ENCODE results near the gene OSBPL2. TPM values are rescaled to one million over a fixed set of nuclear protein-coding genes. Genes with fewer than 3 reads are reported as not detected.

OSBPL2 gene
- total RNA-seq, 1 experiment from 2014 or later, result 36.9 TPM

GRCh38 chr20:62338294-62338620 is 99.9 kb downstream of the OSBPL2 start:
- DNase-seq (ENCODE audit: low read depth, low spot score) (no peak), ATAC-seq (no peak)
- Histone ChIP-seq H3K27me3 (ENCODE audit: insufficient read depth, low read length) (no peaks in the 10 kb centered on the region), H3K4me3 (replicated peaks in 1 of 2; ENCODE audit: low read depth in 1 of 2, low read length in 2 of 2) (no peak overlapping the region), H3K36me3 (ENCODE audit: control insufficient read depth in 1 of 2, insufficient read depth in 2 of 2, low read length in 2 of 2) (peaks cover 26 to 40% of the 10 kb centered on the region in 2 experiments; a peak in 3 of 4 replicates), H4K20me1 (ENCODE audit: insufficient read depth) (no peaks in the 10 kb centered on the region; the same call in 1 of the 2 replicates), H3K4me1 (ENCODE audit: control insufficient read depth in 1 of 2, insufficient read depth in 2 of 2, low read length in 2 of 2) (no peaks in the 10 kb centered on the region), H3K27ac (ENCODE audit: low read depth, low read length) (no peak overlapping the region), H3K9ac (ENCODE audit: low read length) (no peak overlapping the region), H2AFZ (ENCODE audit: low read depth, low read length, poor library complexity, severe bottlenecking) (no peak overlapping the region), H3K4me2 (ENCODE audit: low read length) (no peak overlapping the region), H3K79me2 (ENCODE audit: insufficient read depth, low read length) (peaks cover 5% of the 10 kb centered on the region; the same call in 1 of the 2 replicates), H3K9me3 (ENCODE audit: control insufficient read depth in 1 of 2, insufficient read depth in 1 of 2, low read depth in 1 of 2, low read length in 2 of 2) (no peaks in the 10 kb centered on the region), H3K9me2 (ENCODE audit: insufficient read depth) (no peaks in the 10 kb centered on the region)
- intact Hi-C loops (cut with micrococcal nuclease), result no loop called here
- BruUV-seq (replicated peaks), result no TSS peak
- ChIA-PET CTCF (no interaction called here), POLR2A (no interaction called here), RAD21 (ENCODE audit: low non-redundant PET in 1 of 2, low total read pairs in 2 of 2, uncharacterized antibody in 2 of 2, unreplicated experiment in 2 of 2) (no interaction called here)
- TF ChIP-seq JUND (IDR thresholded peaks at IDR 0.05) (no peak), EGR1 (IDR thresholded peaks at IDR 0.05; ENCODE audit: low read depth) (no peak), SP1 (IDR thresholded peaks at IDR 0.05; ENCODE audit: low read depth) (no peak), ZBTB33 (IDR thresholded peaks at IDR 0.05; ENCODE audit: extremely low read depth, insufficient replicate concordance, low read length) (no peak), REST (IDR thresholded peaks at IDR 0.05; ENCODE audit: low read depth) (no peak), POLR2AphosphoS5 (IDR thresholded peaks at IDR 0.05; ENCODE audit: low read depth, low read length) (no peak), ZNF274 (IDR thresholded peaks at IDR 0.05; ENCODE audit: low read depth, low read length) (no peak), EZH2 (IDR thresholded peaks at IDR 0.05) (no peak), CTCF (IDR thresholded peaks at IDR 0.05 in 2 of 3, conservative IDR thresholded peaks at IDR 0.05 in 1 of 3; ENCODE audit: borderline replicate concordance in 1 of 3, insufficient read depth in 1 of 3, low read depth in 2 of 3, low read length in 2 of 3) (no peak), CBX3 (IDR thresholded peaks at IDR 0.05; ENCODE audit: low read depth) (no peak), FOSL1 (IDR thresholded peaks at IDR 0.05; ENCODE audit: low read depth) (no peak), CEBPB (IDR thresholded peaks at IDR 0.05; ENCODE audit: low read depth) (no peak), ZFX (IDR thresholded peaks at IDR 0.05) (no peak), RAD21 (IDR thresholded peaks at IDR 0.05; ENCODE audit: low read depth) (no peak), ATF3 (IDR thresholded peaks at IDR 0.05) (no peak), TCF7L2 (IDR thresholded peaks at IDR 0.05; ENCODE audit: borderline replicate concordance, extremely low read depth, insufficient read depth, insufficient read length) (no peak), MAX (IDR thresholded peaks at IDR 0.05) (no peak), YY1 (IDR thresholded peaks at IDR 0.05; ENCODE audit: extremely low read depth, insufficient replicate concordance, low read depth, low read length) (no peak), SIN3A (IDR thresholded peaks at IDR 0.05; ENCODE audit: low read depth) (no peak)

Data from HCT116 (cell line).